Measurements from ENCODE around the gene SPPL3.
"Not testable (repeated sequence)": the region's sequence is repeated elsewhere in the genome, so short reads cannot be mapped to it uniquely, and the experiment has no call there.

Gene SPPL3, protein sequence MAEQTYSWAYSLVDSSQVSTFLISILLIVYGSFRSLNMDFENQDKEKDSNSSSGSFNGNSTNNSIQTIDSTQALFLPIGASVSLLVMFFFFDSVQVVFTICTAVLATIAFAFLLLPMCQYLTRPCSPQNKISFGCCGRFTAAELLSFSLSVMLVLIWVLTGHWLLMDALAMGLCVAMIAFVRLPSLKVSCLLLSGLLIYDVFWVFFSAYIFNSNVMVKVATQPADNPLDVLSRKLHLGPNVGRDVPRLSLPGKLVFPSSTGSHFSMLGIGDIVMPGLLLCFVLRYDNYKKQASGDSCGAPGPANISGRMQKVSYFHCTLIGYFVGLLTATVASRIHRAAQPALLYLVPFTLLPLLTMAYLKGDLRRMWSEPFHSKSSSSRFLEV

DNA sequence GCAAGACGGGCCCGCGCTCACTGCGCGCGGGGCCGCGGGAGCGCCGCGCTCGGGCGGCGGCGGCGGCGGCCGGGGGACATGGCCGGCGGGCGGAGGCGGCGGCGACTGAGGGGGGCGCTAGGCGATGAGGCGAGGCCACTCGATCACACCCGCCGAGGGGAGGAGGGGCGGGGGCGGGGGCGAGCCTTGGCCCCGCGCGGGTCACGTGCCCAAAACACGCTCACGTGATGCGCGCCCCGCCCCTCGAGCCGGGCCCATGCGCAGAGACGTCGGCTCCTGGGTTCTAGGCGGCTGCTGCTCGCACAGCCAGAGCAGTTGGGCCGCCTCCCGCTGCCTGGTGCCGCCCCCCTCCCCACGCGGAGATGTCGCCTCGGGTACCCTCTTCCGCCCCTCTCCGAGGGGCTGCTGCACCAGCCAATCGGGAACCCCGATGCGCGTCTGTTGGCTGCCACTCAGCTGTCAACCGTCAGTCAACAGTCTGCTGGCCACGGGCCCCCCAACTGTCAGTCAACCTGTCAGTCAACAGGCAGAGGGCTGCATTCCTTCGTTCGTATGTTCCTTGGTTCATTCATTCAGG lies at the start of gene SPPL3:
Gene SPPL3 (minus strand): TSS at position 162 of the 577 bp plus-strand sequence. CDS start 491 bp downstream, outside the sequence.
- peak; percentile 95 for DNase-seq

DNA sequence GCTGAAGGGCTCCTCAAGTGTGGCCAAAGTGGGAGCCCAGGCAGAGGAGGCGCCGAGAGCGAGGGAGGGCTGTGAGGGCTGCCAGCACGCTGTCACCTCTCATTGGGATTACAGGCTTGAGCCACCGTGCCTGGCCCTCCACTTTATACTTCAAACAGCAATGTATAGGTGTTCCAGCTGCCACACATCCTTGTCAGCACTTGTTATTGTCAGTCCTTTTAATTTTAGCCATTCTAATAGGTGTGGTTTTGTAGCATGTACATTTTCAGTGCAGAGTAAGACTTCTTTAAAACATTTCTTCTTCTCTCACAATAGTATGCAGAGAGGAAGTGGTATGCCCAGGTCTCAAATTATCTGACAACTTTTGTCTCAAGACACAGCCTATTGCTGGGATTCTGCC lies 46.6 kb upstream of the SPPL3 start:
- DNase-seq = no peak

DNA sequence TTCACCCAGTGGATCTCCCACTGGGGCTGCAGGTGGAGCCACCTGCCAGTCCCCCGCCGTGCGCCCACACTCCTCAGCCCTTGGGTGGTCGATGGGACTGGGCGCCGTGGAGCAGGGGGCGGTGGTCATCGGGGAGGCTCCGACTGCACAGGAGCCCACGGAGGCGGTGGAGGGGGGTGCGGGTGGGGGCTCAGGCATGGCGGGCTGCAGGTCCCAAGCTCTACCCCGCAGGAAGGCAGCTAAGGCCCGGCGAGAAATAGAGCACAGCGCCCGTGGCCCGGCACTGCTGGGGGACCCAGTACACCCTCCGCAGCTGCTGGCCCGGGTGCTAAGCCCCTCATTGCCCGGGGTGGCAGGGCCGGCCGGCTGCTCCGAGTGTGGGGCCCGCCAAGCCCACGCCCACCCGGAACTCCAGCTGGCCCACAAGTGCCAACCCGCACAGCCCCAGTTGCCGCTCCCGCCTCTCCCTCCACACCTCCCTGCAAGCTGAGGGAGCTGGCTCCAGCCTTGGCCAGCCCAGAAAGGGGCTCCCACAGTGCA lies 46.2 kb upstream of the SPPL3 start:
- not testable (repeated sequence) for DNase-seq

- not testable (repeated sequence) for DNase-seq
Measured at GRCh38 chr12:120945516-120945915, 41.4 kb upstream of the SPPL3 start.

DNA sequence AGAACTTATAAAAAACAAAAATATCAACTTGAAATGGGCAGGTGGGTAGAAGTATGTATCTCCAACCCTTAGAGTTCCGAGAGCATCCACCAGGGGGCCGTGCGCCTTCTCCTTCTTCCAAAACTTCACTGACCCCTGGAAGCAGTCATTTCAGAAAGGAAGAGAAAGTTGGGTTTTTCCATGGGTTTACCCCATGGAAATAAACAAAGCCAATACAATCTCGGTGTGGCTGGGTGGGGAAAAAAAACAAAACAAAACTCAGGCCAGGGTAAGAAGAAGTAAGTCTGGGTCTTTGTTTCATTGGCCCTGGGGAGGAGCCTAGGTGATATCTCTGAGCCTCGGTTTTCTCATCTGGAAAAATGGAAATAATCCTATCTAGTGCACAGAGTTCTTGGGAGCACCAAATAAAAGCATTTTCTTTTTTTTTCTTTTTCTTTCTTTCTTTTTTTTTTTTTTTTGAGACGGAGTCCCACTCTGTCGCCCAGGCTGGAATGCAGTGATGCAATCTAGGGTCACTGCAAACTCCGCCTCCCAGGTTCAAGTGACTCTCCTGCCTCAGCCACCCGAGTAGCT lies 40.6 kb upstream of the SPPL3 start:
- DNase-seq = peak; percentile 68

DNA sequence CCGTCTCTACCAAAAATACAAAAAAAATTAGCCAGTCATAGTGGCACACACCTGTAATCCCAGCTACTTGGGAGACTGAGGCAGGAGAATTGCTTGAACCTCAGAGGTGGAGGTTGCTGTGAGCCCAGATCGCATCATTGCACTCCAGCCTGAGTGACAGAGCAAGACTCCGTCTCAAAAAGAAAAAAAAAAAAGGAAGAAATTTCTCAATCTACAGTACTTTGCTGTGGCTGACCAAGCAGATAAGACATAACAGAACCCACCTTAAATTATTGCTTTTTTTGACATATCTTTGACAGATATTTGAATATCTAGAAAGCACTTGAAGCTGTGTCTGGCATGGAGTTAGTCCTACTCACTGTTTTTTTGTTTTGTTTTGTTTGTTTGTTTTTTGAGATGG lies 39.3 kb upstream of the SPPL3 start:
- DNase-seq = peak; percentile 18

DNA sequence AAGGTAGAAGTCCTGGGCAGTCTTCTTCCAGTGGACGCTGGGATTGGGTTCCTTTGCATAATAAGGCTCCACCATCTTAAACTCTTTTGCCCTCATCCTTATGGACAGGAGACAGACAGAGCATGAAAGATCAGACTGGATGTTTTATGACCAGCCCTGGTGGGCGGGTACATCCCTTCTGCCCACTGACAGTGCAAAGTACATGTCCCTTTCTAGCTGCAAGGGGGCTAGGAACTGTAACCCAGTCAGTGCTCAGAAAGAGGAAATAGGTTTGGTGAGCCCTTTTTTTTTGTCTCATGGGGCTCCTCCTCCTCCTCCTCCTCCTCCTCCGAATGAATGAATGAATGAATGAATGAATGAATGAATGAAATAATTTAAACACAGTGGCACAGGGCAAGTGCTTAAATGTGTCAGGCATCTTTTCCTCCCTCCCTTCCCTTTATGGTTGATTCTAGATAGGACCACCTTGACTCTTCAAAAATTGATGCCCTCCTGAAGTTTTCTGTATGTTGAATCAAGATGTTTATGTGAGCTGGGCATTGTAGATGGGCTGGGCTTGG lies 37.8 kb upstream of the SPPL3 start:
- DNase-seq = peak; percentile 23

DNA sequence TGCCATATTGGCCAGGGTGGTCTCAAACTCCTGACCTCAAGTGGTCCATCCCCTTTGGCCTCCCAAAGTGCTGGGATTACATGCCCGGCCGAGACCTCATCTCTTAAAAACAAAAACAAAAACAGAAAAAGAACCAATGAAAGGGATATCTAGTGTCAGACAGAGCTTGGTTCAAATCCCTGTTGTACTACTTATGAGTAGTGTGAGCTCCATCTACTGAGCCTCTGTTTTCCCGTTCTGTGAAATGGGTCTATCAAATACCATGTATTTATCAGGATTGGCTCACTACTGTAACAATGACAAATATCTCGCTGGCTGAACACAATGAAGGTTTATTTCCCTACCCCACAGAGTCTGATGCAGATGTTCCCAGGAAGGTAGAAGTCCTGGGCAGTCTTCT lies 37.3 kb upstream of the SPPL3 start:
- DNase-seq = no peak

GRCh38 chr12:120940799-120941198 lies 36.6 kb upstream of the SPPL3 start:
- DNase-seq = no peak

DNA sequence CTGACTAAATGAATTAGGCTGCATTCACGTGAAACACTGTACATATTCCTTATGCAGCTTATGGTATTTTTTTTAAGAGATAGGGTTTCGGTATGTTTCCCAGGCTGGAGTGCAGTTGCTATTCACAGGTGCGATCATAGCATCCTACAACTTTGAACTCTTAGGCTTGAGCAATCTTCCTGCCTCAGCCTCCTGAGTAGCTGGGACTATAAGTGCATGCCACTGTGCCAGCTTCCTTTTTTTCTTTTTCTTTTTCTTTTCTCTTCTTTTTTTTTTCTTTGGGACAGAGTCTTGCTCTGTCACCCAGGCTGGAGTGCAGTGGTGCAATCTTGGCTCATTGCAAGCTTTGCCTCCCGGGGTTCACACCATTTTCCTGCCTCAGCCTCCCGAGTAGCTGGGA lies 35.8 kb upstream of the SPPL3 start:
- no peak for DNase-seq

DNA sequence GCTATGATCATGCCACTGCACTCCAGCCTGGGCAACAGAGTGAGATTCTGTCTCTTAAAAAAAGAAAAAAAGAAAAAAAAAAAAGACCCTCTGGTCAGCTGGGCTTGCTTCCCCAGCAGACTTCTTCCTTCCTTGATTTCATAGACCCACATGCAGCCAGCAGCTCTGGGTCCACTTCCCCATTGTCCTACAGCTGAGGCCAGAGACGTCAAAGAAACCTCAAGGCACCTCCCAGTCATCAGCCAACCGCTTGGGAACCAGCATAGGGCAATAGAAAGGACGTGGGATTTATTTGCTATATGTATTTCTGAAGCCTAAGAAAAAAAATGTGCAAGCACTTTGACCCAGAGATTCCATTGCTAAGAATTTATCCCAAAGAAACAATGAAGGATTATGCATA lies 35.4 kb upstream of the SPPL3 start:
- peak; percentile 62 for DNase-seq

GRCh38 chr12:120938496-120938895 lies 34.3 kb upstream of the SPPL3 start:
- no peak for DNase-seq

- no peak for DNase-seq
Measured at GRCh38 chr12:120936197-120936596, 32.0 kb upstream of the SPPL3 start.

GRCh38 chr12:120933786-120934185 lies 29.6 kb upstream of the SPPL3 start:
- DNase-seq = no peak

GRCh38 chr12:120932956-120933526 lies 28.9 kb upstream of the SPPL3 start:
- no peak for DNase-seq

DNA sequence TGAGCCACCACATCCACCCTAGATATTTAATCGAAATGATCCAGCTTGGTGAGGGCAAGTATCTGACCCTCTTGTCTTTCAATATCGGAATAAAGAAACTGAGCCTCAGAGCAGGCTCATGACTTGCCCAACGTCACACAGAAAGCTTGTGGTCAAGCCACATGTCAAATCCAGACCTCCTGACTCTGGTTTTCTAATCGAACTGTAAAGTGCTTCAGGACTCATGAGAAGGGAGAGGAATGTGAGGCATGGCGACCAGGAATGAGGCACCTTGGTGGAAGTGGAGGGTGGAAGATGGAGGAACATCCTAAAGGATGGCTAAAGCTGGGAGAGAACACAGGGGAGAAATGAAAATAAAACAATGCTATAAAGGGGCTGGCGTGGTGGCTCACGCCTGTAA lies 27.9 kb upstream of the SPPL3 start:
- DNase-seq = no peak

- DNase-seq = no peak
Measured at GRCh38 chr12:120930032-120930431, 25.9 kb upstream of the SPPL3 start.

GRCh38 chr12:120928864-120929652 lies 24.9 kb upstream of the SPPL3 start:
- no peak for DNase-seq

GRCh38 chr12:120925740-120926563 lies 21.8 kb upstream of the SPPL3 start:
- DNase-seq = no peak

GRCh38 chr12:120922279-120922678 lies 18.1 kb upstream of the SPPL3 start:
- DNase-seq = no peak

- DNase-seq = no peak
Measured at GRCh38 chr12:120921637-120922036, 17.5 kb upstream of the SPPL3 start.

DNA sequence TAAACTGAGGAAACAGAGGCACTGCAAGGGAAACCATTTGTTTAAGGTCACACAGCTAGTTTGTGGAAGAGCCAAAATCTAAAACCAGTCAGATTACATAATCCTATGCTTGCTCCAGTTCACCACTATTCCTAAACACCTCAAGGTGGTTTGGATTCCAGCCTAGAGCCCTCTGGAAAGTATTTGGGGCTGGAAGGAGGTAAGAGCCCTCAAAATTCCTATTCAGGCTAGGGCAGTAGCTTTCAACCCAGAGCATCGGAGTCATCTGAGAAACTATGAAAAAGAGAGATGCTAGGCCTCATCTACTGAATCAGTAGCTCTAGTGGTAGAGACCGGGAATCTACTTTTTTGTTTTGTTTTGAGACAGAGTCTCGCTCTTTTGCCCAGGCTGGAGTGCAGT lies 16.0 kb upstream of the SPPL3 start:
- no peak for DNase-seq
